Endodermal cell (in vitro differentiated cells): Measurements from ENCODE around the gene OR2V2. TPM values are rescaled to one million over a fixed set of nuclear protein-coding genes. Genes with fewer than 3 reads are reported as not detected.

ENCODE experiments used
- DNase-seq: peaks from one replicate; pipeline ENCODE4 v3.0.0-alpha.2; 2017
- H3K27ac ChIP-seq: 2 replicates; pipeline ENCODE4 v1.5.1; 2013; ENCODE audit warnings: mild to moderate bottlenecking, low read depth, low read length, moderate library complexity
- H3K27me3 ChIP-seq: 2 replicates; pipeline ENCODE4 v1.6.1; 2013; ENCODE audit warnings: mild to moderate bottlenecking, low read length, moderate library complexity; ENCODE audit not compliant: insufficient read depth, control insufficient read depth, poor library complexity, severe bottlenecking
- H3K36me3 ChIP-seq: 2 replicates; pipeline ENCODE4 v1.7.0; 2013; ENCODE audit warnings: mild to moderate bottlenecking, low read length, moderate library complexity; ENCODE audit not compliant: control insufficient read depth, insufficient read depth
- H3K4me1 ChIP-seq: one replicate; pipeline ENCODE4 v1.7.0; 2013; ENCODE audit warnings: low read length; ENCODE audit not compliant: control insufficient read depth, insufficient read depth
- H3K4me3 ChIP-seq: 2 replicates; pipeline ENCODE4 v1.5.1; 2013; ENCODE audit warnings: mild to moderate bottlenecking, low read length, moderate library complexity
- H3K9ac ChIP-seq: 2 replicates; pipeline ENCODE4 v1.6.1; 2013; ENCODE audit warnings: mild to moderate bottlenecking, low read length, moderate library complexity; ENCODE audit not compliant: poor library complexity, severe bottlenecking; ENCODE audit errors: extremely low read depth
- H3K9me3 ChIP-seq: 2 replicates; pipeline ENCODE4 v1.6.1; 2013; ENCODE audit warnings: mild to moderate bottlenecking, low read length, moderate library complexity; ENCODE audit not compliant: control insufficient read depth
- H3K27ac Mint-ChIP-seq: 2 replicates; pipeline ENCODE4 v1.8.0; 2020; ENCODE audit warnings: mixed read lengths
- H3K27me3 Mint-ChIP-seq: 2 replicates; pipeline ENCODE4 v1.8.0; 2021; ENCODE audit warnings: mild to moderate bottlenecking, mixed read lengths; ENCODE audit not compliant: insufficient read depth
- H3K36me3 Mint-ChIP-seq: 2 replicates; pipeline ENCODE4 v1.8.0; 2020; ENCODE audit warnings: low read depth, mixed read lengths
- H3K4me1 Mint-ChIP-seq: 2 replicates; pipeline ENCODE4 v1.8.0; 2020; ENCODE audit warnings: mixed read lengths
- H3K4me3 Mint-ChIP-seq: 2 replicates; pipeline ENCODE4 v1.8.0; 2020; ENCODE audit warnings: mild to moderate bottlenecking, moderate library complexity, mixed read lengths
- H3K9me3 Mint-ChIP-seq: 2 replicates; pipeline ENCODE4 v1.8.0; 2020; ENCODE audit warnings: mild to moderate bottlenecking, mixed read lengths
- WGBS, 2 experiments: methylation state at CpG; one replicate each; pipeline versions ENCODE4 v1.1.5 to v1.1.7; 2013; ENCODE audit warnings: missing lambda C conversion rate in 2 of 2, mixed read lengths in 1 of 2; ENCODE audit not compliant: insufficient coverage in 1 of 2, insufficient read length in 1 of 2; 5-methylcytosine and 5-hydroxymethylcytosine counted together
- total RNA-seq, 2 donors: library from RNA; stranded (reverse); fragmentation: NEBNext Ultra II Directional in 1 of 2; extraction: Animal tissue kit (Norgen Biotek cat#: 25700) in 1 of 2; gene quantifications; 2 replicates in 1 of 2; 3 replicates in 1 of 2; pipeline ENCODE4 v1.2.1, GENCODE V29; 2021
- TF ChIP-seq, protein P1 (sequence below): fragments of 200-600 bp; sonication (generic); conservative IDR thresholded peaks from 2 replicates; pipeline ENCODE4 v1.5.0; 2021; ENCODE audit warnings: antibody characterized with exemption, mild to moderate bottlenecking

OR2V2 gene
- total RNA-seq, 2 donors from 2014 or later = not detected

DNA sequence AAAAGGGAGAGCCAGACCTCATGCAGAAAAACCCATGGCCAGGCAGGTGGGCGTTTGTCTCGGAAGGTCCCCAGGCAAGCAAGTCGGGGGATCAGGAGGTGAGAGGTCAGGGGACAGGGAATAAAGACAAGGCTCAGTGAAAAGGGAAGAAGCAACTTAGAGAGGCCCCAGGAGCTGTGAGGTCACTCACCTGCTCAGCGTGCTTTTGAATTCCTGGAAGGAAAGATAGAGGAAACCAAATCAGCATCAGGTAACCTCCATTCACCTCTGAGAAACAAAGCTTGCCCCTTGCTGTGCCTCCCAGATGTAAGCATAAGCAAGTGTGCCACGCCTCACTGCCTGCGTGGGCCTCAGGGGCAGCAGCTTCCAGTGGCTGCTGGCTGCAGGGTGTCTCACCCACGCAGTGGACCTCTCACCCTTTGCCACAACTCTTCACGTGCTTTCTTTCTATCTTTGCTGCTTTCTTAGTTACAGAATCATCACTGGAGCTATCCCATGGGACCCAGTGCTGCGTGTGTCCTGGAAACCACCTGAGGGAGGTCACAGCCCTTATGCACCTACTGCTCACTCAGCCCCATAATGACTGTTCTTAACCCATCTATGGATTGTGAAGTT, 51.6 kb downstream of the OR2V2 start:
- H3K4me3 Mint-ChIP-seq = no peak overlapping the region

DNA sequence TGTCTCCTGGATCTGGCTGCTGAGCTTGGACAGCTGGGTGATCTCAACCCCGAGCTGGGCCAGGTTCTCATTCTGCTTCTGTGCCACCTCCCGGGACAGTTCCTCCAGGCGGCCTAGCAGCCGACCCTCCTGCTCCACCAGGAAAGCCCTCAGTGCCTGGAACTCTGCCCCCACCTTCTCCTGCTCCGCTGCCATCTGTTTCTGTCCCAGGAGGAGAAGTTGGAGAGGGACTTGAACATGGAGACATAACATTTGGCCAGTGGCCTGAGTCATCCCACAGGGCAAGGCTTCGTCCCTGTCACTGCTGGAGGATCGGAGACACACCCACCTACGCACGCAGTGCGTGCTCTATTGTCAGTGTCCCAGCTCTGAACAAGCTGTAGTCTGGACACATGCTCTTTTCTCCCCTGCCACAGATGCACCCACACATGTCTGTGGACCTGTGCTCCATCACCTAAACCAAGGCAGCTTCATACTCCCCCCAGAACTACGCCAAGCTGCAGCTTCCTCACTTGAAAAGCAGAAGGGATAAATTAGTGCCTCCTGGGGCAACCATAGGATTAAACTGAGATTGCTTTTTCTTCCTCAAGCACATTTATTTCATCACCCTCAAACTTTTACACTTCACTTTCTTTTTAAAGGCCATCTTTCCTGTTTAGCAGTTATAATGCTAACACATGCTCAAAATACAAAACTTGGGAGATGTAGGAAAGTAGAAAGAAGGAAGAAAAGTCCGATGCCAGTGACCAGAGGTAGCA, 52.7 kb downstream of the OR2V2 start:
- Mint-ChIP-seq H3K36me3 (no peaks in the 10 kb centered on the region), H3K9me3 (no peaks in the 10 kb centered on the region), H3K27me3 (peaks cover 85% of the 10 kb centered on the region), H3K27ac (no peak overlapping the region), H3K4me1 (peaks cover 5% of the 10 kb centered on the region), H3K4me3 (no peak overlapping the region)
- Histone ChIP-seq H3K27ac (no peak overlapping the region), H3K9ac (no peak overlapping the region), H3K36me3 (no peaks in the 10 kb centered on the region), H3K27me3 (peaks cover 57% of the 10 kb centered on the region), H3K9me3 (no peaks in the 10 kb centered on the region), H3K4me1 (peaks cover 4% of the 10 kb centered on the region), H3K4me3 (no peak overlapping the region)
- DNase-seq = no peak
- TF ChIP-seq, protein P1, sequence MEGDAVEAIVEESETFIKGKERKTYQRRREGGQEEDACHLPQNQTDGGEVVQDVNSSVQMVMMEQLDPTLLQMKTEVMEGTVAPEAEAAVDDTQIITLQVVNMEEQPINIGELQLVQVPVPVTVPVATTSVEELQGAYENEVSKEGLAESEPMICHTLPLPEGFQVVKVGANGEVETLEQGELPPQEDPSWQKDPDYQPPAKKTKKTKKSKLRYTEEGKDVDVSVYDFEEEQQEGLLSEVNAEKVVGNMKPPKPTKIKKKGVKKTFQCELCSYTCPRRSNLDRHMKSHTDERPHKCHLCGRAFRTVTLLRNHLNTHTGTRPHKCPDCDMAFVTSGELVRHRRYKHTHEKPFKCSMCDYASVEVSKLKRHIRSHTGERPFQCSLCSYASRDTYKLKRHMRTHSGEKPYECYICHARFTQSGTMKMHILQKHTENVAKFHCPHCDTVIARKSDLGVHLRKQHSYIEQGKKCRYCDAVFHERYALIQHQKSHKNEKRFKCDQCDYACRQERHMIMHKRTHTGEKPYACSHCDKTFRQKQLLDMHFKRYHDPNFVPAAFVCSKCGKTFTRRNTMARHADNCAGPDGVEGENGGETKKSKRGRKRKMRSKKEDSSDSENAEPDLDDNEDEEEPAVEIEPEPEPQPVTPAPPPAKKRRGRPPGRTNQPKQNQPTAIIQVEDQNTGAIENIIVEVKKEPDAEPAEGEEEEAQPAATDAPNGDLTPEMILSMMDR = no peak
- 88 to 91% methylated on average over 7 to 12 of the region's 12 CpGs for WGBS, 2 experiments

More for the DNA sequence above, 51.6 kb downstream of the OR2V2 start:
- Histone ChIP-seq H3K4me3 (no peak overlapping the region), H3K36me3 (no peaks in the 10 kb centered on the region), H3K9me3 (no peaks in the 10 kb centered on the region), H3K9ac (no peak overlapping the region), H3K4me1 (peaks cover 4% of the 10 kb centered on the region), H3K27me3 (peaks cover 47% of the 10 kb centered on the region), H3K27ac (no peak overlapping the region)
- TF ChIP-seq, protein P1 = no peak
- H3K36me3 Mint-ChIP-seq = no peaks in the 10 kb centered on the region
- H3K9me3 Mint-ChIP-seq = no peaks in the 10 kb centered on the region
- 53 to 59% methylated on average over 6 to 9 of the region's 9 CpGs for WGBS, 2 experiments
- no peak overlapping the region for H3K27ac Mint-ChIP-seq
- no peak for DNase-seq
- H3K4me1 Mint-ChIP-seq = peaks cover 5% of the 10 kb centered on the region
- H3K27me3 Mint-ChIP-seq = peaks cover 86% of the 10 kb centered on the region

DNA sequence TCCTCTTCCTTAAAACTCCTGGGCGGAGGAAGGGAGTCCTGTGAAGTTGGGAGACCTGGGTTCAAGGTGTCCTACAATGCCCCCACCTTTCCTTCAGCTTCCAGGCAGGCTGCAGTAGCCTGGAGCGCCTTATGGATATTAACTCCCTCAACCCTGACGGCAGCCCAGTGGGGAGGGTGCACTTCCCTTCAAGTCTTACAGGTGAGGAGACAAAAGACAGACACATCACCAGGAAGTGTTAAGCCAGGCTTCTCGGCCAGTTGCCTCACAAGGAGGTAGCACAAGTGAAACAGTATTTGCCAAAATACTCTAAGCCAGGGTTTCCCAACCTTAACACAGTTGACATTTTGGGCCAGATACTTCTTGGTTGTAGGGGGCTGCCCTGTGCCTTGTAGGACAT, 53.4 kb downstream of the OR2V2 start:
- H3K36me3 ChIP-seq = no peaks in the 10 kb centered on the region
- no peak overlapping the region for H3K27ac ChIP-seq
- Mint-ChIP-seq H3K4me1 (peaks cover 9% of the 10 kb centered on the region), H3K36me3 (no peaks in the 10 kb centered on the region), H3K27ac (no peak overlapping the region), H3K9me3 (no peaks in the 10 kb centered on the region), H3K27me3 (peaks cover 88% of the 10 kb centered on the region), H3K4me3 (no peak overlapping the region)
- peaks cover 4% of the 10 kb centered on the region for H3K4me1 ChIP-seq
- WGBS, 2 experiments = 54 to 56% methylated on average over 4 of the region's 4 CpGs
- DNase-seq = no peak
- no peaks in the 10 kb centered on the region for H3K9me3 ChIP-seq
- H3K4me3 ChIP-seq = no peak overlapping the region
- H3K27me3 ChIP-seq = peaks cover 65% of the 10 kb centered on the region
- no peak overlapping the region for H3K9ac ChIP-seq
- TF ChIP-seq, protein P1 = no peak
